SIG-M5 treated with dmso at 0.1 percent for 504 hours (cell line): Measurements from ENCODE around the gene MS4A3.
"Not testable (repeated sequence)": the region's sequence is repeated elsewhere in the genome, so short reads cannot be mapped to it uniquely, and the experiment has no call there.

Source experiments
- DNase-seq: peaks from one replicate; lab custom pipeline; 2025; ENCODE audit not compliant: unreplicated experiment; lab: John Stamatoyannopoulos, UW

The MS4A3 gene

GRCh38 chr11:60088364-60088763, 31.9 kb downstream of the MS4A3 start, which contains the start of gene MS4A2:
TSS of gene MS4A2 (plus strand) at chr11:60088664. CDS start at chr11:60088766, 102 bp downstream.
- no peak for DNase-seq

- DNase-seq, result no peak
These were observed 39.1 kb downstream of the MS4A3 start for GRCh38 chr11:60095477-60096120.

GRCh38 chr11:60097189-60097588, 40.7 kb downstream of the MS4A3 start:
- no peak for DNase-seq

DNA sequence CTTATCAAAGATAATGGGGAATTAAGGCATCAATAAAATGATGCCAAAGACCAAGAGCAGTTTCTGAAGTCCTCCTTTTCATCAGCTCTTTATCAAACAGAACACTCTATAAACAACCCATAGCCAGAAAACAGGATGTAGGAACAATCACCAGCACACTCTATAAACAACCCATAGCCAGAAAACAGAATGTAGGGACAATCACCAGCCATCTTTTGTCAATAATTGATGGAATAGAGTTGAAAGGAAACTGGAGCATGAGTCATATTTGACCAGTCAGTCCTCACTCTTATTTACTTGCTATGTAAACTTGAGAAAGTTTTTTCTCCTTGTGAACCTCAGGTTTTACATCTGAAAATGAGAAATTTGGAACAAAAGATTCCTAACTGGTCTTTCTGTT, 42.0 kb downstream of the MS4A3 start:
- DNase-seq, result no peak

GRCh38 chr11:60100516-60100915, 44.1 kb downstream of the MS4A3 start:
- no peak for DNase-seq

DNA sequence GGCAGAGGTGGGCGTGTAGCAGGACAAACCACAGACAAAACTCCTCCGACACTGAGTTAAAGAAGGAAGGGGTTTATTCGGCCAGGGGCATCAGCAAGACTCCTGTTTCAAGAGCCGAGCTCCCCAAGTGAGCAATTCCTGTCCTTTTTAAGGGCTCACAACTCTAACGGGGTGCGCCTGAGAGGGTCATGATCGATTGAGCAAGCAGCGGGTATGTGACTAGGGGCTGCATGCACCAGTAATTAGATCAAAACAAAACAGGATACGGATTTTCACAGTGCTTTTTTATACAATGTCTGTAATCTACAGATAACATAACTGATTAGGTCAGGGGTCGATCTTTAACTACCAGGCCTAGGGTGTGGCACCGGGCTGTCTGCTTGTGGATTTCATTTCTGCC, 44.9 kb downstream of the MS4A3 start:
- DNase-seq, result not testable (repeated sequence)

GRCh38 chr11:60104471-60105115, 48.1 kb downstream of the MS4A3 start:
- DNase-seq, result not testable (repeated sequence)

DNA sequence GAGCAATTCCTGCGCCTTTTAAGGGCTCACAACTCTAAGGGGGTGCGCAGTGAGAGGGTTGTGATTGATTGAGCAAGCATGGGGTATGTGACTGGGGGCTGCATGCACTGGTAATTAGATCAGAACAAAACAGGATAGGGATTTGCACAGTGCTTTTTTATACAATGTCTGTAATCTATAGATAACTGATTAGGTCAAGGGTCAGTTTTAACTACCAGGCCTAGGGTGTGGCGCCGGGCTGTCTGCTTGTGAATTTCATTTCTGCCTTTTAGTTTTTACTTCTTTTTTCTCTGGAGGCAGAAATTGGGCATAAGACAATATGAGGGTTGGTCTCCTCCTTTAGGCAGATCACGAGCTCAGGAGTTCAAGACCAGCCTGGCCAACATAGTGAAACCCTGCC, 52.2 kb downstream of the MS4A3 start:
- DNase-seq, result not testable (repeated sequence)

GRCh38 chr11:60111793-60112192, 55.3 kb downstream of the MS4A3 start:
- DNase-seq, result no peak

DNA sequence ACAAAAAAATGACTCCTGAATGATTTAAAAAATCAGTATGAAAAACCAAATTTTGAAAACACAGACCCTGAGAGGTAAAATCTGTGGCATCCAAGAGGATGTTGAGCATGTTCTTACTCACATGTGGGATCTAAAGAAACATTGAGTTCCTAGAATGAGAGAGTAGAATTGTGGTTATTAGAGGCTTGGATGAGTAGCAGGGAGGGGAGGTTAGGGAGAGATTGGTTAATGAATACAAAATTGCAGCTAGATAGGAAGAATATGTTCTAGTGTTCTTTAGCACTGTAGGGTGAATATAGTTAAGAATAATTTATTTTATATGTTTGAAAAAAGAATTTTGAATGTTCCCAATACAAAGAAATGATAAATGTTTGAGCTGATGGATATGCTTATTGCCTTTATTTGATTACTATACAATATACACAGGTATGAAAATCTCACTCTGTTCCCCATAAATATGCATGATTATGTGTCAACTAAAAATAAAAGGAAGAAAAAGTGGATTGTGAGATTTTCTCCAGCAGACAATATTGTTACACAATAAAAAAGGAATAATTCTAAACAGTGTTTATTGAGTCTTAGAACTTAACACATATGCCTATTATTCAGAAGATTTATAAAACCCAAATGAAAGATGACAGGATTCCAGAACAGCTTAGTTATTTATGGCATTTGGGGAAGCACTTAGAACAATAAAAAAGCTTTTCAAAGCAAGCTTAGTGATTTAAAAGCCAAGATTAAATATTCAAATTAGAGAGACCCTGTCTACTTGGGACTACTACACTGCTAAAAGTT, 60.7 kb downstream of the MS4A3 start:
- DNase-seq, result no peak

GRCh38 chr11:60118338-60118737, 61.9 kb downstream of the MS4A3 start:
- peak; percentile 35 for DNase-seq

DNA sequence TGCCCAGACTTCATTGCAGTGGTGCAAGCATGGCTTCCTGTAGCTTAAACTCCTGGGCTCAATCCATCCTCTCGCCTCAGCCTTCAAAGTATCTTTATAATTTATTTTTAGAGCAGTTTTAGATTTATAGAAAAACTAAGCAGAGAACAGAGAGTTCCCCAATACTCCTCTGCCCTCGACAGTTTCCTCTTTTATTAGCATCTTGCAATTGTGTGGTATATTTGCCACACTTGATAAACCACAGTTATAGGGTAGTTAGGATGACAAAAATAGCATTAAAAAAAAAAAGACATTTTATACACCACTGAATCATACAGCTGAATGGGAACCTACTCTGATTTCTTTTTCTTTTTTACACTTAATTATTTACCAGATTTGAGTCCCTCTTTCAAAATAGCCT, 63.2 kb downstream of the MS4A3 start:
- peak; percentile 83 for DNase-seq
